Keratinocyte (primary cell): ENCODE results near the gene PDS5B. TPM values are rescaled to one million over a fixed set of nuclear protein-coding genes. Genes with fewer than 3 reads are reported as not detected.

Experiments used
- DNase-seq: peaks from one replicate; pipeline ENCODE4 v3.0.0-alpha.2; 2011; ENCODE audit warnings: low read depth, missing footprints, low spot score
- FAIRE-seq: peaks from 2 replicates; lab custom pipeline; 2011; peaks lifted over from hg19 to GRCh38; lab: Jason Lieb, UNC
- H2AFZ ChIP-seq: 2 replicates; pipeline ENCODE4 v1.6.0; 2012; ENCODE audit warnings: low read length, control low read depth, inconsistent platforms; ENCODE audit not compliant: control insufficient read depth
- H3K27ac ChIP-seq: 2 replicates; pipeline ENCODE4 v1.5.1; 2011; ENCODE audit warnings: low read length; ENCODE audit not compliant: control insufficient read depth, insufficient read depth
- H3K27me3 ChIP-seq: 3 replicates; pipeline ENCODE4 v1.6.0; 2011; ENCODE audit warnings: low read length; ENCODE audit not compliant: control insufficient read depth, insufficient read depth; ENCODE audit errors: extremely low read depth
- H3K36me3 ChIP-seq, 2 experiments: 2 replicates in 1 of 2; 3 replicates in 1 of 2; pipeline ENCODE4 v1.5.1; 2011; ENCODE audit warnings: low read length in 2 of 2, mild to moderate bottlenecking in 1 of 2; ENCODE audit not compliant: control insufficient read depth in 2 of 2, insufficient read depth in 2 of 2; ENCODE audit errors: extremely low read depth in 1 of 2
- H3K4me1 ChIP-seq: 3 replicates; pipeline ENCODE4 v1.5.1; 2011; ENCODE audit warnings: low read length; ENCODE audit not compliant: control insufficient read depth, insufficient read depth; ENCODE audit errors: extremely low read depth
- H3K4me2 ChIP-seq: 3 replicates; pipeline ENCODE4 v1.6.0; 2011; ENCODE audit warnings: low read depth, low read length; ENCODE audit not compliant: control insufficient read depth, insufficient read depth; ENCODE audit errors: extremely low read depth
- H3K4me3 ChIP-seq, 3 experiments: fragments of 200-600 bp in 1 of 3; sonication (generic) in 1 of 3; 2 replicates in 2 of 3; 3 replicates in 1 of 3; pipeline ENCODE4 v1.5.1; 2011 to 2016; ENCODE audit warnings: low read length in 3 of 3, mild to moderate bottlenecking in 3 of 3, control low read depth in 2 of 3, inconsistent platforms in 1 of 3, low read depth in 1 of 3, mixed read lengths in 1 of 3, mixed run types in 1 of 3, moderate library complexity in 1 of 3; ENCODE audit not compliant: control insufficient read depth in 2 of 3, insufficient read depth in 2 of 3; ENCODE audit errors: extremely low read depth in 1 of 3
- H3K79me2 ChIP-seq: 2 replicates; pipeline ENCODE4 v1.6.0; 2012; ENCODE audit warnings: low read length; ENCODE audit not compliant: control insufficient read depth, insufficient read depth
- H3K9ac ChIP-seq: 3 replicates; pipeline ENCODE4 v1.6.0; 2011; ENCODE audit warnings: low read length; ENCODE audit not compliant: control insufficient read depth, insufficient read depth; ENCODE audit errors: extremely low read depth
- H3K9me1 ChIP-seq: 3 replicates; pipeline ENCODE4 v1.6.0; 2011; ENCODE audit warnings: low read length; ENCODE audit not compliant: control insufficient read depth, insufficient read depth; ENCODE audit errors: extremely low read depth
- H3K9me3 ChIP-seq: 2 replicates; pipeline ENCODE4 v1.5.1; 2012; ENCODE audit warnings: low read depth, low read length; ENCODE audit not compliant: control insufficient read depth
- H4K20me1 ChIP-seq: 3 replicates; pipeline ENCODE4 v1.6.0; 2011; ENCODE audit warnings: low read length; ENCODE audit not compliant: control insufficient read depth, insufficient read depth; ENCODE audit errors: extremely low read depth
- CTCF ChIP-seq, 3 experiments: IDR thresholded peaks in 1 of 3; conservative IDR thresholded peaks in 1 of 3; optimal IDR thresholded peaks in 1 of 3; 2 replicates in 2 of 3; 3 replicates in 1 of 3; pipeline versions ENCODE3 to v1.5.1; 2011; ENCODE audit warnings: low read length in 3 of 3, mild to moderate bottlenecking in 3 of 3, moderate library complexity in 2 of 3, control low read depth in 1 of 3, inconsistent platforms in 1 of 3; ENCODE audit not compliant: insufficient read depth in 2 of 3; ENCODE audit errors: extremely low read depth in 1 of 3
- EZH2 ChIP-seq: IDR thresholded peaks from one replicate; pipeline ENCODE4 v1.6.1; 2012; ENCODE audit warnings: inconsistent platforms, mild to moderate bottlenecking, low read length, moderate library complexity
- dilution Hi-C: fragments of 300-500 bp; cut with MboI; formaldehyde crosslinking; loops from one replicate; pipeline ENCODE4 v1.7.0; 2020; ENCODE audit warnings: low sequenced_read_pairs; ENCODE audit not compliant: extremely low pct_ligation_motif_present
- polyA plus RNA-seq, 5 experiments: library from polyadenylated mRNA; depleted of rRNA in 3 of 5; stranded (reverse) in 3 of 5; stranded (forward) in 1 of 5; unstranded in 1 of 5; fragments of >200 nt; gene quantifications; 1 replicate in 1 of 5; 2 replicates in 3 of 5; 3 replicates in 1 of 5; pipeline versions ENCODE4 v1.2.1 to v1.2.3, GENCODE V29; 2011 to 2012; ENCODE audit warnings: missing spikeins in 2 of 5, low read depth in 1 of 5, low replicate concordance in 1 of 5

The PDS5B gene
- polyA plus RNA-seq, 1 donor (not counting 4 experiments of a cell fraction or from before 2014, with no cell fraction given) = 6.9 TPM

GRCh38 chr13:32595306-32595705, 9.1 kb downstream of the PDS5B start:
- FAIRE-seq = no peak
- dilution Hi-C loops = no loop called here

GRCh38 chr13:32600890-32601289, 14.6 kb downstream of the PDS5B start:
- FAIRE-seq = no peak

More at GRCh38 chr13:32595306-32595705, 9.1 kb downstream of the PDS5B start:
- TF ChIP-seq EZH2 (no peak), CTCF (optimal IDR thresholded peaks at IDR 0.05 in 1 of 3, IDR thresholded peaks at IDR 0.05 in 1 of 3, conservative IDR thresholded peaks at IDR 0.05 in 1 of 3; ENCODE audit: extremely low read depth in 1 of 3, insufficient read depth in 2 of 3, low read length in 3 of 3) (no peak)
- no peak overlapping the region for H3K4me3 ChIP-seq
- no peaks in the 10 kb centered on the region for H3K9me3 ChIP-seq
- no peak for DNase-seq
- peaks cover 2% of the 10 kb centered on the region for H3K4me1 ChIP-seq
- no peaks in the 10 kb centered on the region for H4K20me1 ChIP-seq
- no peak overlapping the region for H3K9ac ChIP-seq
- peaks cover 93% of the 10 kb centered on the region for H3K79me2 ChIP-seq
- H3K4me2 ChIP-seq = no peak overlapping the region
- H3K36me3 ChIP-seq = no peaks in the 10 kb centered on the region
- no peaks in the 10 kb centered on the region for H3K9me1 ChIP-seq
- H3K27me3 ChIP-seq = no peaks in the 10 kb centered on the region
- no peak overlapping the region for H2AFZ ChIP-seq
- H3K27ac ChIP-seq = no peak overlapping the region

More at GRCh38 chr13:32600890-32601289, 14.6 kb downstream of the PDS5B start:
- dilution Hi-C loops = no loop called here
- Histone ChIP-seq H2AFZ (no peak overlapping the region), H3K36me3 (no peaks in the 10 kb centered on the region), H3K27ac (no peak overlapping the region), H3K4me2 (no peak overlapping the region), H3K4me1 (no peaks in the 10 kb centered on the region), H3K9ac (no peak overlapping the region), H3K27me3 (no peaks in the 10 kb centered on the region), H3K4me3 (no peak overlapping the region), H3K79me2 (peaks cover 73% of the 10 kb centered on the region), H3K9me1 (no peaks in the 10 kb centered on the region), H3K9me3 (no peaks in the 10 kb centered on the region), H4K20me1 (no peaks in the 10 kb centered on the region)
- DNase-seq = no peak
- TF ChIP-seq EZH2 (no peak), CTCF (optimal IDR thresholded peaks at IDR 0.05 in 1 of 3, IDR thresholded peaks at IDR 0.05 in 1 of 3, conservative IDR thresholded peaks at IDR 0.05 in 1 of 3; ENCODE audit: extremely low read depth in 1 of 3, insufficient read depth in 2 of 3, low read length in 3 of 3) (no peak)
